Hypothalamus (tissue), 51 donors: Measurements from ENCODE around the gene PSMB9.
"Not testable (repeated sequence)": the region's sequence is repeated elsewhere in the genome, so short reads cannot be mapped to it uniquely, and the experiment has no call there.

Source experiments
- DNase-seq, 51 donors: peaks; one replicate each; lab custom pipeline; 2025; lab: John Stamatoyannopoulos, UW

Gene PSMB9

GRCh38 chr6:32855467-32856174 is 1.6 kb downstream of the PSMB9 start:
- DNase-seq, result no peak

- DNase-seq, result no peak
Measured at GRCh38 chr6:32857156-32857891, 3.3 kb downstream of the PSMB9 start.

- DNase-seq, result no peak
Measured at GRCh38 chr6:32858194-32858593, 4.2 kb downstream of the PSMB9 start.

GRCh38 chr6:32860674-32861073 is 6.7 kb downstream of the PSMB9 start:
- DNase-seq, result no peak

- no peak for DNase-seq
Measured at GRCh38 chr6:32862725-32863124, 8.7 kb downstream of the PSMB9 start.

- DNase-seq, result no peak
Measured at GRCh38 chr6:32865724-32866443, 11.9 kb downstream of the PSMB9 start.

- DNase-seq, result no peak
Measured at GRCh38 chr6:32867022-32867477, 13.1 kb downstream of the PSMB9 start.

GRCh38 chr6:32867554-32868256 is 13.7 kb downstream of the PSMB9 start:
- no peak for DNase-seq

- DNase-seq, result peak in 40 of 51 donors; percentile 6 to 84 (median 50)
Measured at GRCh38 chr6:32868257-32868788, 14.3 kb downstream of the PSMB9 start.

GRCh38 chr6:32873947-32874346 is 20.0 kb downstream of the PSMB9 start:
- DNase-seq, result not testable (repeated sequence)

GRCh38 chr6:32876603-32877002 is 22.6 kb downstream of the PSMB9 start:
- no peak for DNase-seq

- no peak for DNase-seq
Measured at GRCh38 chr6:32879691-32880090, 25.7 kb downstream of the PSMB9 start.

GRCh38 chr6:32880962-32881361 is 27.0 kb downstream of the PSMB9 start:
- not testable (repeated sequence) for DNase-seq

GRCh38 chr6:32882879-32883250 is 28.9 kb downstream of the PSMB9 start:
- no peak for DNase-seq

- DNase-seq, result peak in 8 of 51 donors; percentile 2 to 32 (median 18)
Measured at GRCh38 chr6:32883789-32884188, 29.8 kb downstream of the PSMB9 start.

GRCh38 chr6:32885698-32886286 is 31.8 kb downstream of the PSMB9 start:
- peak in 1 of 51 donors; percentile 59 for DNase-seq

GRCh38 chr6:32886681-32887383 is 32.8 kb downstream of the PSMB9 start:
- DNase-seq, result peak in 1 of 51 donors; percentile 10

- no peak for DNase-seq
Measured at GRCh38 chr6:32887616-32888015, 33.6 kb downstream of the PSMB9 start.

GRCh38 chr6:32888576-32888975 is 34.6 kb downstream of the PSMB9 start:
- no peak for DNase-seq
